DMS53 treated with DMSO at 0.1 percent for 48 hours (cell line): ENCODE measurements around the gene HOXC6.
"Not testable (repeated sequence)": the region's sequence is repeated elsewhere in the genome, so short reads cannot be mapped to it uniquely, and the experiment has no call there.

Experiments
- DNase-seq: peaks from one replicate; lab custom pipeline; 2025; ENCODE audit not compliant: unreplicated experiment; lab: John Stamatoyannopoulos, UW

Gene HOXC6

DNA sequence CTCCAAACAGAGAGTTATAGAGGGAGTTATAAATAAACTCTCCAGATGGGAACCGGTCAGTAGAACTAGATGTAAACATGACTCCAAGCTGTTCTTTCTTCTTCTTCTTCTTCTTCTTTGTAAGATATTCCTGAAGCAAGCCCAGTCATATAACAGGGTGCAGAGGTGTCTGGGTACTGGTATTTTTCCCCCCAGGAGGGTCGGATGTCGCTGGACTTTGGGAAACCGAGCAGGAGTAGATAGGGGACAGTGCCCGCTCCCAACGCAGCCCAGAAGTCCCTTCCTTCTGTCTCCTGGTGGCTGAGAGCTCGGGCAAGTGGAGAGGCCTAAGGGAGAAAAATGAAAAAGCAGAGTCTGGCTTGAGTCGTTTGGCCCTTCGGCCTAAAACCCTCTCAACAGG lies 50.9 kb downstream of the HOXC6 start:
- DNase-seq = not testable (repeated sequence)
